Hematopoietic multipotent progenitor cell treated with erythropoietin and hydrocortisone succinate and interleukin-3 and kit ligand, for 17 days (in vitro differentiated cells): ENCODE results near the gene ELF2.
"Not testable (repeated sequence)": the region's sequence is repeated elsewhere in the genome, so short reads cannot be mapped to it uniquely, and the experiment has no call there.

Experiments
- DNase-seq: peaks from one replicate; pipeline ENCODE4 v3.0.0-alpha.2; 2015; ENCODE audit warnings: low spot score

ELF2 gene

GRCh38 chr4:139177049-139177868 lies at the start of gene ELF2:
TSS of gene ELF2 (minus strand) at chr4:139177218. CDS start at chr4:139137701, 39,517 bp downstream.
- DNase-seq, result peak; percentile 81

- DNase-seq, result peak; percentile 19
Observed at GRCh38 chr4:139223682-139224317, 46.8 kb upstream of the ELF2 start.

GRCh38 chr4:139222215-139222614 lies 45.2 kb upstream of the ELF2 start:
- no peak for DNase-seq

GRCh38 chr4:139221687-139222086 lies 44.7 kb upstream of the ELF2 start:
- DNase-seq, result no peak

GRCh38 chr4:139219450-139220055 lies 42.5 kb upstream of the ELF2 start:
- DNase-seq, result no peak

- no peak for DNase-seq
Observed at GRCh38 chr4:139214039-139214534, 37.1 kb upstream of the ELF2 start.

- DNase-seq, result not testable (repeated sequence)
Observed at GRCh38 chr4:139213633-139214032, 36.6 kb upstream of the ELF2 start.

- no peak for DNase-seq
Observed at GRCh38 chr4:139212900-139213299, 35.9 kb upstream of the ELF2 start.

GRCh38 chr4:139210486-139210885 lies 33.5 kb upstream of the ELF2 start:
- DNase-seq, result no peak

GRCh38 chr4:139209470-139210063 lies 32.5 kb upstream of the ELF2 start:
- no peak for DNase-seq

GRCh38 chr4:139208404-139208945 lies 31.5 kb upstream of the ELF2 start:
- DNase-seq, result no peak

- DNase-seq, result no peak
Observed at GRCh38 chr4:139207873-139208403, 30.9 kb upstream of the ELF2 start.

- no peak for DNase-seq
Observed at GRCh38 chr4:139207247-139207646, 30.2 kb upstream of the ELF2 start.

- DNase-seq, result no peak
Observed at GRCh38 chr4:139202991-139203390, 26.0 kb upstream of the ELF2 start.

GRCh38 chr4:139200506-139200905 lies 23.5 kb upstream of the ELF2 start:
- DNase-seq, result no peak

- no peak for DNase-seq
Observed at GRCh38 chr4:139200102-139200501, 23.1 kb upstream of the ELF2 start.

- DNase-seq, result not testable (repeated sequence)
Observed at GRCh38 chr4:139197214-139197613, 20.2 kb upstream of the ELF2 start.

- no peak for DNase-seq
Observed at GRCh38 chr4:139196462-139196861, 19.4 kb upstream of the ELF2 start.

GRCh38 chr4:139191373-139191772 lies 14.4 kb upstream of the ELF2 start:
- DNase-seq, result no peak

GRCh38 chr4:139189972-139190371 lies 13.0 kb upstream of the ELF2 start:
- DNase-seq, result peak; percentile 36

GRCh38 chr4:139189417-139189749 lies 12.4 kb upstream of the ELF2 start:
- DNase-seq, result no peak
